Chondrocyte (in vitro differentiated cells): ENCODE measurements around the gene FOSB. TPM values are rescaled to one million over a fixed set of nuclear protein-coding genes. Genes with fewer than 3 reads are reported as not detected.

Experiments
- DNase-seq: peaks from one replicate; pipeline ENCODE4 v3.0.0; 2021; ENCODE audit warnings: mixed read lengths, low spot score
- H3K27ac Mint-ChIP-seq: one replicate; pipeline ENCODE4 v1.8.0; 2021; ENCODE audit warnings: mild to moderate bottlenecking, moderate library complexity, mixed read lengths; ENCODE audit not compliant: unreplicated experiment
- H3K27me3 Mint-ChIP-seq: 2 replicates; pipeline ENCODE4 v1.8.0; 2021; ENCODE audit warnings: low read depth, mixed read lengths
- H3K36me3 Mint-ChIP-seq: 2 replicates; pipeline ENCODE4 v1.8.0; 2021; ENCODE audit warnings: low read depth, mixed read lengths
- H3K4me1 Mint-ChIP-seq: 2 replicates; pipeline ENCODE4 v1.8.0; 2021; ENCODE audit warnings: low read depth, mild to moderate bottlenecking, mixed read lengths
- H3K4me3 Mint-ChIP-seq: one replicate; pipeline ENCODE4 v1.8.0; 2021; ENCODE audit warnings: mild to moderate bottlenecking, moderate library complexity, mixed read lengths; ENCODE audit not compliant: unreplicated experiment
- H3K9me3 Mint-ChIP-seq: 2 replicates; pipeline ENCODE4 v1.8.0; 2021; ENCODE audit warnings: low read depth, mixed read lengths
- total RNA-seq: library from RNA; stranded (reverse); gene quantifications from 3 replicates; pipeline ENCODE4 v1.2.1, GENCODE V29; 2021
- TF ChIP-seq, protein P1 (sequence below): fragments of 200-600 bp; sonication (generic); IDR thresholded peaks from 2 replicates; pipeline ENCODE4 v1.5.0; 2021; ENCODE audit warnings: antibody characterized with exemption, mild to moderate bottlenecking, moderate library complexity

FOSB gene
- total RNA-seq, 1 donor from 2014 or later: 43.8 TPM

DNA sequence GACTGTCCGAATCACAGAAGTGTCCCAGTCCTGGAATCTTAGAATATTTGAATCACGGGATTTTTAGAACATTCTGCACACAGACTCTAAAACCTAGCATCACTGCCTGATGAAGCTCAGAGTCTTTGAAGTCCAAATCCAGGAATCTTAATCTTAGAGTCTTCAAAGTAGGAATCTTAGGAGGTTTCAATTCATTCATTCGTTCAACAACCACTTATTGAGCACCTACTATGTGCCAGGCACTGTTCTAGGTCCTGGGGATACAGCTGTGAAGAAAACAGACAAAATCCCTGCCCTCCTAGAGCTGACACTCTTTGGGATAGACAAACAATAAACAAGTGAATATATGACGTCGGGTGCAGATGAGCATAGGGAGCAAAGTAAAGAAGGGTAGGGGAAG, 27.4 kb downstream of the FOSB start:
- TF ChIP-seq, protein P1, sequence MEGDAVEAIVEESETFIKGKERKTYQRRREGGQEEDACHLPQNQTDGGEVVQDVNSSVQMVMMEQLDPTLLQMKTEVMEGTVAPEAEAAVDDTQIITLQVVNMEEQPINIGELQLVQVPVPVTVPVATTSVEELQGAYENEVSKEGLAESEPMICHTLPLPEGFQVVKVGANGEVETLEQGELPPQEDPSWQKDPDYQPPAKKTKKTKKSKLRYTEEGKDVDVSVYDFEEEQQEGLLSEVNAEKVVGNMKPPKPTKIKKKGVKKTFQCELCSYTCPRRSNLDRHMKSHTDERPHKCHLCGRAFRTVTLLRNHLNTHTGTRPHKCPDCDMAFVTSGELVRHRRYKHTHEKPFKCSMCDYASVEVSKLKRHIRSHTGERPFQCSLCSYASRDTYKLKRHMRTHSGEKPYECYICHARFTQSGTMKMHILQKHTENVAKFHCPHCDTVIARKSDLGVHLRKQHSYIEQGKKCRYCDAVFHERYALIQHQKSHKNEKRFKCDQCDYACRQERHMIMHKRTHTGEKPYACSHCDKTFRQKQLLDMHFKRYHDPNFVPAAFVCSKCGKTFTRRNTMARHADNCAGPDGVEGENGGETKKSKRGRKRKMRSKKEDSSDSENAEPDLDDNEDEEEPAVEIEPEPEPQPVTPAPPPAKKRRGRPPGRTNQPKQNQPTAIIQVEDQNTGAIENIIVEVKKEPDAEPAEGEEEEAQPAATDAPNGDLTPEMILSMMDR: no peak
- DNase-seq: no peak
- H3K27me3 Mint-ChIP-seq: peaks cover 16% of the 10 kb centered on the region
- H3K4me1 Mint-ChIP-seq: peaks cover 34% of the 10 kb centered on the region
- no peaks in the 10 kb centered on the region for H3K9me3 Mint-ChIP-seq
- H3K36me3 Mint-ChIP-seq: no peaks in the 10 kb centered on the region
- H3K4me3 Mint-ChIP-seq: peak overlapping the region; percentile 1
- H3K27ac Mint-ChIP-seq: no peak overlapping the region

DNA sequence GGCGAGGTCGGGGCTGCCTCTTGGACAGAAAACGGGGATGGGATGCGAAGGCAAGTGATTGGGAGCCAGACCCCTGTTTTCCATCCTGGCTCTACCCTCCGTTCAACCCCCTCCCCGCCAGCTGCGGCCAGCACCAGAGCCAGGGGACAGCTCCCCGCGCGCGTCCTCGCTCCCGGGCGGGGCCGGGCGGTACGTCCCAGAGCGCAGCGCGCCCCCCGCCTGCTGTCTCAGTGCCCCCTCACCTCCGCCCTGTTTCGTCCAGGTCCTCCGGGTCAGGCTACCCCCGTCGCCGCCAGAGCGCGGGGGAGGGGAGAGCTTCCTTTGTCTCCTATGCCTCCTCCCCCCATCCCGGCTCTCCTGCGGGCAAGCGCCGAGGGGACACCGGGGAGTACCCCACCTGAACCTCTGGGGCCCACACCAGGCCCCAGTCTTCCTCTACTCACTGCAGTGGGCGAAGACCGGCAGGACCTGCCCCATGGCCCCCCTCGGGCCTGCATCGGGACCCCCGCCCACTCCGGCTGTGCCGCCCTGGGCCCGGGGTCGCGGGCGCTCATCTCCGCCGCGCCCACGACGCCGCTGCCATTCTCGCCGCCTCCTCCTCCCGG, 28.7 kb downstream of the FOSB start:
- Mint-ChIP-seq H3K36me3 (no peaks in the 10 kb centered on the region), H3K4me3 (peak overlapping the region; percentile 72), H3K4me1 (peaks cover 34% of the 10 kb centered on the region), H3K27me3 (peaks cover 16% of the 10 kb centered on the region), H3K27ac (no peak overlapping the region), H3K9me3 (no peaks in the 10 kb centered on the region)
- DNase-seq: no peak
- TF ChIP-seq, protein P1: no peak

DNA sequence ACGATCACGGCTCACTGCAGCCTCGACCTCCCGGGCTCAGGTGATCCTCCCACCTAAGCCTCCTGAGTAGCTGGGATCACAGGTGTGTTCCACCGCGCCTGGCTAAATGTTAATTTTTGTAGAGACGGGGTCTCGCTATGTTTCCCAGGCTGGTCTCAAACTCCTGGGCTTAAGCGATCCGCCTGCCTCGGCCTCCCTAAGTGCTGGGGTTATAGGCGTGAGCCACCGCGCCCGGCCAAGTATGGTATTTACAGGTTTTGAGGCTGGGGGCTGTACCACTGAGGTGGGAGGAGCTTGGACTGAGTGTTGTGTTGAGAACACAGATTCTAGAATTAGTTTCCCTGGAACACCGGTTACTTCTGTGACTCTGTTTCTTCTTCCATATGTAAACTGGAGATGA, 30.0 kb downstream of the FOSB start:
- Mint-ChIP-seq H3K9me3 (no peaks in the 10 kb centered on the region), H3K36me3 (no peaks in the 10 kb centered on the region), H3K4me1 (peaks cover 29% of the 10 kb centered on the region), H3K27me3 (peaks cover 16% of the 10 kb centered on the region), H3K4me3 (peak overlapping the region; percentile 47), H3K27ac (no peak overlapping the region)
- TF ChIP-seq, protein P1: no peak
- DNase-seq: no peak

DNA sequence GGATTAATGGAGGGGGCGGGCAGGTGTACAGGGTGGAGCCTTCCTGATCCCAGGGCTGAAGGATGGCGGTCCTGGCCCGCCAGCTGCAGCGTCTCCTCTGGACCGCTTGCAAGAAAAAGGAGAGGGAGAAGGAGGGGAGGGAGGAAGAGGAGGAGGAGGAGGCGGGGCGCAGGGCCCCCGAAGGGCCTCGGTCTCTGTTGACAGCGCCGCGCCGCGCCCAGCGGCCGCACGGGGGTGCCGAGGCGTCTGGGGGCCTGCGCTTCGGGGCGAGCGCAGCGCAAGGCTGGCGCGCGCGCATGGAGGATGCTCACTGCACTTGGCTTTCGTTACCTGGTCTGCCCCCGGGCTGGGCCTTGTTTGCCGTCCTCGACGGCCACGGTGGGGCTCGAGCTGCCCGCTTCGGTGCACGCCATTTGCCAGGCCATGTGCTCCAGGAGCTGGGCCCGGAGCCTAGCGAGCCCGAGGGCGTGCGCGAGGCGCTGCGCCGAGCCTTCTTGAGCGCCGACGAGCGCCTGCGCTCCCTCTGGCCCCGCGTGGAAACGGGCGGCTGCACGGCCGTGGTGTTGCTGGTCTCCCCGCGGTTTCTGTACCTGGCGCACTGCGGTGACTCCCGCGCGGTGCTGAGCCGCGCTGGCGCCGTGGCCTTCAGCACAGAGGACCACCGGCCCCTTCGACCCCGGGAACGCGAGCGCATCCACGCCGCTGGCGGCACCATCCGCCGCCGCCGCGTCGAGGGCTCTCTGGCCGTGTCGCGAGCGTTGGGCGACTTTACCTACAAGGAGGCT, 30.8 kb downstream of the FOSB start, which contains the start of gene PPM1N:
TSS of gene PPM1N (plus strand) at position 33 of the 785 bp plus-strand sequence. CDS start at position 63, 30 bp downstream.
- DNase-seq: no peak
- Mint-ChIP-seq H3K4me1 (peaks cover 23% of the 10 kb centered on the region), H3K27me3 (peaks cover 16% of the 10 kb centered on the region)

More for the DNA sequence above, 30.8 kb downstream of the FOSB start, which contains the start of gene PPM1N:
- H3K36me3 Mint-ChIP-seq: no peaks in the 10 kb centered on the region
- H3K27ac Mint-ChIP-seq: peak within 1 kb of the TSS; percentile 24
- TF ChIP-seq, protein P1: peak; percentile 34
- peak within 1 kb of the TSS; percentile 72 for H3K4me3 Mint-ChIP-seq
- H3K9me3 Mint-ChIP-seq: no peaks in the 10 kb centered on the region
